Neural cell (in vitro differentiated cells): Measurements from ENCODE around the gene ASCC2.

Experiments
- EZH2 ChIP-seq: fragments of 200-600, 300-800 bp; shearing (Covaris generic), sonication (generic); IDR thresholded peaks from 2 replicates; pipeline ENCODE4 v1.6.1; 2014; ENCODE audit warnings: antibody characterized with exemption, low read length, borderline replicate concordance, mild to moderate bottlenecking; ENCODE audit not compliant: insufficient read depth, poor library complexity, severe bottlenecking
- POLR2AphosphoS5 ChIP-seq: IDR thresholded peaks from 2 replicates; pipeline ENCODE4 v1.6.1; 2012
- TF ChIP-seq, protein P1 (sequence below): fragments of 450-650 bp; IDR thresholded peaks from 2 replicates; pipeline ENCODE4 v1.5.1; 2014; ENCODE audit warnings: antibody characterized with exemption, mild to moderate bottlenecking, moderate library complexity; ENCODE audit not compliant: poor library complexity, severe bottlenecking
- TF ChIP-seq, protein P2 (sequence below): IDR thresholded peaks from 2 replicates; pipeline ENCODE4 v1.6.1; 2012; ENCODE audit warnings: borderline replicate concordance

GRCh38 chr22:29801796-29802195 lies 36.3 kb downstream of the ASCC2 start:
- TF ChIP-seq POLR2AphosphoS5 (no peak), EZH2 (no peak)
- TF ChIP-seq, protein P1, sequence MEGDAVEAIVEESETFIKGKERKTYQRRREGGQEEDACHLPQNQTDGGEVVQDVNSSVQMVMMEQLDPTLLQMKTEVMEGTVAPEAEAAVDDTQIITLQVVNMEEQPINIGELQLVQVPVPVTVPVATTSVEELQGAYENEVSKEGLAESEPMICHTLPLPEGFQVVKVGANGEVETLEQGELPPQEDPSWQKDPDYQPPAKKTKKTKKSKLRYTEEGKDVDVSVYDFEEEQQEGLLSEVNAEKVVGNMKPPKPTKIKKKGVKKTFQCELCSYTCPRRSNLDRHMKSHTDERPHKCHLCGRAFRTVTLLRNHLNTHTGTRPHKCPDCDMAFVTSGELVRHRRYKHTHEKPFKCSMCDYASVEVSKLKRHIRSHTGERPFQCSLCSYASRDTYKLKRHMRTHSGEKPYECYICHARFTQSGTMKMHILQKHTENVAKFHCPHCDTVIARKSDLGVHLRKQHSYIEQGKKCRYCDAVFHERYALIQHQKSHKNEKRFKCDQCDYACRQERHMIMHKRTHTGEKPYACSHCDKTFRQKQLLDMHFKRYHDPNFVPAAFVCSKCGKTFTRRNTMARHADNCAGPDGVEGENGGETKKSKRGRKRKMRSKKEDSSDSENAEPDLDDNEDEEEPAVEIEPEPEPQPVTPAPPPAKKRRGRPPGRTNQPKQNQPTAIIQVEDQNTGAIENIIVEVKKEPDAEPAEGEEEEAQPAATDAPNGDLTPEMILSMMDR = no peak
- TF ChIP-seq, protein P2, sequence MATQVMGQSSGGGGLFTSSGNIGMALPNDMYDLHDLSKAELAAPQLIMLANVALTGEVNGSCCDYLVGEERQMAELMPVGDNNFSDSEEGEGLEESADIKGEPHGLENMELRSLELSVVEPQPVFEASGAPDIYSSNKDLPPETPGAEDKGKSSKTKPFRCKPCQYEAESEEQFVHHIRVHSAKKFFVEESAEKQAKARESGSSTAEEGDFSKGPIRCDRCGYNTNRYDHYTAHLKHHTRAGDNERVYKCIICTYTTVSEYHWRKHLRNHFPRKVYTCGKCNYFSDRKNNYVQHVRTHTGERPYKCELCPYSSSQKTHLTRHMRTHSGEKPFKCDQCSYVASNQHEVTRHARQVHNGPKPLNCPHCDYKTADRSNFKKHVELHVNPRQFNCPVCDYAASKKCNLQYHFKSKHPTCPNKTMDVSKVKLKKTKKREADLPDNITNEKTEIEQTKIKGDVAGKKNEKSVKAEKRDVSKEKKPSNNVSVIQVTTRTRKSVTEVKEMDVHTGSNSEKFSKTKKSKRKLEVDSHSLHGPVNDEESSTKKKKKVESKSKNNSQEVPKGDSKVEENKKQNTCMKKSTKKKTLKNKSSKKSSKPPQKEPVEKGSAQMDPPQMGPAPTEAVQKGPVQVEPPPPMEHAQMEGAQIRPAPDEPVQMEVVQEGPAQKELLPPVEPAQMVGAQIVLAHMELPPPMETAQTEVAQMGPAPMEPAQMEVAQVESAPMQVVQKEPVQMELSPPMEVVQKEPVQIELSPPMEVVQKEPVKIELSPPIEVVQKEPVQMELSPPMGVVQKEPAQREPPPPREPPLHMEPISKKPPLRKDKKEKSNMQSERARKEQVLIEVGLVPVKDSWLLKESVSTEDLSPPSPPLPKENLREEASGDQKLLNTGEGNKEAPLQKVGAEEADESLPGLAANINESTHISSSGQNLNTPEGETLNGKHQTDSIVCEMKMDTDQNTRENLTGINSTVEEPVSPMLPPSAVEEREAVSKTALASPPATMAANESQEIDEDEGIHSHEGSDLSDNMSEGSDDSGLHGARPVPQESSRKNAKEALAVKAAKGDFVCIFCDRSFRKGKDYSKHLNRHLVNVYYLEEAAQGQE = no peak
